GM13977 (cell line): Measurements from ENCODE around the gene SMIM35.

Experiments used
- DNase-seq: peaks from one replicate; pipeline ENCODE4 v3.0.0; 2012; ENCODE audit warnings: low spot score
- CTCF ChIP-seq: IDR thresholded peaks from 2 replicates; pipeline ENCODE4 v1.5.1; 2012; ENCODE audit warnings: mild to moderate bottlenecking, control low read depth; ENCODE audit not compliant: insufficient read depth; ENCODE audit errors: extremely low read depth, missing control alignments
- in situ Hi-C: fragments of 300-500 bp; cut with MboI; formaldehyde crosslinking; loops from one replicate; pipeline ENCODE4 v1.12.0; 2022; ENCODE audit warnings: low sequenced_read_pairs, low pct_unique_long_range_greater_than_20kb, mixed read lengths, inconsistent platforms; ENCODE audit not compliant: unreplicated experiment

The SMIM35 gene

GRCh38 chr11:118100691-118101232 is 14.0 kb upstream of the SMIM35 start:
- in situ Hi-C loops, result no loop called here
- no peak for DNase-seq
- no peak for TF ChIP-seq CTCF

- in situ Hi-C loops, result no loop called here
- no peak for TF ChIP-seq CTCF
- no peak for DNase-seq
Observed at GRCh38 chr11:118099838-118100556, 13.2 kb upstream of the SMIM35 start.

GRCh38 chr11:118098996-118099837 is 12.5 kb upstream of the SMIM35 start:
- no peak for DNase-seq
- in situ Hi-C loops, result no loop called here
- TF ChIP-seq CTCF, result no peak

DNA sequence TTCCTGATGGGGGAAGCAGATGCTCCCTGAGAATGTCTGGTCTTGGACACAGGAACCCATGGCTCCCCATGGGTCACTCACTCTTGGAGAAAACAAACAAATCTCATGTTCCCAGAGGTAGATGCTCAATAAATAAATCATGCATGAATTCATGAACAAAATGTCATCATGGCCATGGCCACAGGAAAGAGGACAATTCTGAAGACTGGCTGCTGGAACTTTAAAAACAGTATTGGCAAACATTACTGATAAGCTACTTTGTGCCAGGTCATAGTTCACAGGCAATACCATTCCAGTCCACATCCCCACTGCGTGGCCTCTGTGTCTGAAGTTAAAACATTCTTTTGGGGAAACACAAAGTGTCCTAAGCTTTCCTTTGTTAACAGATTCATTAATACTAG is 9.2 kb upstream of the SMIM35 start:
- in situ Hi-C loops, result no loop called here
- no peak for TF ChIP-seq CTCF
- no peak for DNase-seq

DNA sequence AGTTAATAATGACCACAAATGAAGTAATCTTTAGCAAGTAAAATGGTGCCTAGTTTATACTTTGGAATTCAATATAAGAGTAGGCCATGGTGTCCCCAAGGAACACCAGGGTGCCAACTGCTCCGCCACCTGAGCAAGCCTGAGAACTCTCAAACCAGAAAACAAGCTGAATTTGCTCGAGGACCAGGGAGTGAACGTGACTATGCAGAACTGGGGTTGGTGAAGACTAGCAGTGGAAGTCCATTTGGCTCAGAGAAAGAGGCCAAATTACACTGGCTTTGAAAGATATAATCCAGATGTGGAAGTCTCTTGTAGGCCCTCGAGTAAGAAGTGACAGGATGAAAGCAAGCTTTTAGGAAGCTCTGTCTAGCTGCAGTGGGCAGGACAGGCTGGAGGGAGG is 8.7 kb upstream of the SMIM35 start:
- in situ Hi-C loops, result no loop called here
- no peak for TF ChIP-seq CTCF
- no peak for DNase-seq

- no peak for DNase-seq
- in situ Hi-C loops, result no loop called here
- TF ChIP-seq CTCF, result no peak
Observed at GRCh38 chr11:118092907-118093571, 6.3 kb upstream of the SMIM35 start.
